GM18505 (cell line): ENCODE results near the gene HSPA1B.
"Not testable (repeated sequence)": the region's sequence is repeated elsewhere in the genome, so short reads cannot be mapped to it uniquely, and the experiment has no call there.

ENCODE experiments used
- ATAC-seq: cut with Tn5 transposase; IDR thresholded peaks from one replicate; pipeline ENCODE4 v1.9.1; 2021; ENCODE audit not compliant: unreplicated experiment
- POLR2A ChIP-seq: IDR thresholded peaks from 4 replicates; pipeline ENCODE4 v1.6.1; 2011; ENCODE audit warnings: borderline replicate concordance; ENCODE audit not compliant: insufficient read depth, insufficient read length; ENCODE audit errors: extremely low read depth

Gene HSPA1B

DNA sequence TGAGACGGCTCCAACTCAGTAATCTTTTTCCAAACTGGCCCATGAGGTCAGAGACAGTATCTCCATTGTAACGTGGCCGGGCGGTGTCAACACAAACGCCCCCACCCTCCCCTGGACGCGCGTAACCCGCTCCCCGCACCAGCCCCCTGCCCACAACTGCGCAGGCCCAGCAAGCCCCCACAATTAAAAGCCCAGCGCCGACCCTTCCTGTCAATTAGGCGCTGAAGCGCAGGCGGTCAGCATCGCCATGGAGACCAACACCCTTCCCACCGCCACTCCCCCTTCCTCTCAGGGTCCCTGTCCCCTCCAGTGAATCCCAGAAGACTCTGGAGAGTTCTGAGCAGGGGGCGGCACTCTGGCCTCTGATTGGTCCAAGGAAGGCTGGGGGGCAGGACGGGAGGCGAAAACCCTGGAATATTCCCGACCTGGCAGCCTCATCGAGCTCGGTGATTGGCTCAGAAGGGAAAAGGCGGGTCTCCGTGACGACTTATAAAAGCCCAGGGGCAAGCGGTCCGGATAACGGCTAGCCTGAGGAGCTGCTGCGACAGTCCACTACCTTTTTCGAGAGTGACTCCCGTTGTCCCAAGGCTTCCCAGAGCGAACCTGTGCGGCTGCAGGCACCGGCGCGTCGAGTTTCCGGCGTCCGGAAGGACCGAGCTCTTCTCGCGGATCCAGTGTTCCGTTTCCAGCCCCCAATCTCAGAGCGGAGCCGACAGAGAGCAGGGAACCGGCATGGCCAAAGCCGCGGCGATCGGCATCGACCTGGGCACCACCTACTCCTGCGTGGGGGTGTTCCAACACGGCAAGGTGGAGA is 12.3 kb upstream of the HSPA1B start, which contains the start of the genes HSPA1A and HSPA1L:
TSS of gene HSPA1A (plus strand) at position 519 of the 814 bp plus-strand sequence. CDS start at position 733, 214 bp downstream.
TSS of gene HSPA1L (minus strand) at position 259 of the 814 bp plus-strand sequence. CDS start 3,311 bp downstream, outside the sequence.
- no peak for ATAC-seq
- TF ChIP-seq POLR2A, result peak; percentile 91

DNA sequence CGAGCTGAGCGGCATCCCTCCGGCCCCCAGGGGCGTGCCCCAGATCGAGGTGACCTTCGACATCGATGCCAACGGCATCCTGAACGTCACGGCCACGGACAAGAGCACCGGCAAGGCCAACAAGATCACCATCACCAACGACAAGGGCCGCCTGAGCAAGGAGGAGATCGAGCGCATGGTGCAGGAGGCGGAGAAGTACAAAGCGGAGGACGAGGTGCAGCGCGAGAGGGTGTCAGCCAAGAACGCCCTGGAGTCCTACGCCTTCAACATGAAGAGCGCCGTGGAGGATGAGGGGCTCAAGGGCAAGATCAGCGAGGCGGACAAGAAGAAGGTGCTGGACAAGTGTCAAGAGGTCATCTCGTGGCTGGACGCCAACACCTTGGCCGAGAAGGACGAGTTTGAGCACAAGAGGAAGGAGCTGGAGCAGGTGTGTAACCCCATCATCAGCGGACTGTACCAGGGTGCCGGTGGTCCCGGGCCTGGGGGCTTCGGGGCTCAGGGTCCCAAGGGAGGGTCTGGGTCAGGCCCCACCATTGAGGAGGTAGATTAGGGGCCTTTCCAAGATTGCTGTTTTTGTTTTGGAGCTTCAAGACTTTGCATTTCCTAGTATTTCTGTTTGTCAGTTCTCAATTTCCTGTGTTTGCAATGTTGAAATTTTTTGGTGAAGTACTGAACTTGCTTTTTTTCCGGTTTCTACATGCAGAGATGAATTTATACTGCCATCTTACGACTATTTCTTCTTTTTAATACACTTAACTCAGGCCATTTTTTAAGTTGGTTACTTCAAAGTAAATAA is 10.2 kb upstream of the HSPA1B start:
- ATAC-seq, result not testable (repeated sequence)

DNA sequence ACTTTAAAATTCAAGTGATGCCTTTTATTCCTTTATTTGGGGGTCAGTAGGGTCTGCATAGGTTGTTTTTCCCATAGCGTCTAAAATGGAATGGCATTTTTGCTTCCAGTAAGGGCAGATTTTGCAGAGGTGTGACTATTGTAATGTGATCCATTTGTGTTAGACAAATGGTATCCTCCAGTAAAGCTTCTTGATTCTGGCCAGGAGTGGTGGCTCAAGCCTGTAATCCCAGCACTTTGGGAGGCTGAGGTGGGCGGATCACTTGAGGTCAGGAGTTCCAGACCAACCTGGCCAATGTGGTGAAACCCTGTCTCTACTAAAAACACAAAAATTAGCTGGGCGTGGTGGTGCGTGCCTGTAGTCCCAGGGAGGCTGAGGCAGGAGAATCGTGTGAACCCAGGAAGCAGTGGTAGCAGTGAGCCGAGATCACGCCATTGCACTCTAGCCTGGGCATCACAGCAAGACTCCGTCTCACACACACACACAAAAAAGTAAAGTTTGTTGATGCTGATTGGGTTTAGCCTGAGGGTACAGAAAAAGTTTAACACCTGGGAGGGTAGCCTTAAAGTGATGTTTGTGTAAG is 9.5 kb upstream of the HSPA1B start:
- ATAC-seq, result not testable (repeated sequence)

DNA sequence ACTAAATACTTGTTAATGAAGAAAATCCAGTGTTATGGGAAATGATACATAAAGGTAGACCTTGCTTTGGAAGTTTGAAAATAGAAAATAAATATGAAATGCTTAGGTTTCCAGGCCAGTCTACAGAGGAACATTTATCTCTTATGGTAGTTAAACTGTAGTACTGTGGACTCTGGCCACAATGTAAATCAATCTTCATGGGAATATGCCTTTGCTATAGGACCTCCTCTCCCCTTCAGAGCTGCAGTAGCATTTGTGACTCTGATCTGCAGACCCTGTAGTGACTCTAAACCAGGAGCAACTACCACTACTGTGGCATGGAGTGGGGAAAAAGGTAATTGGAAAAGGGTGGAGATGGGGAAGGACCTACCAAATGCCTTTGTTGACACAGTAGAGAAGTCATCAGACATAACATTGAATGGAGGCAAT is 7.7 kb upstream of the HSPA1B start:
- ATAC-seq, result no peak
- TF ChIP-seq POLR2A, result no peak

DNA sequence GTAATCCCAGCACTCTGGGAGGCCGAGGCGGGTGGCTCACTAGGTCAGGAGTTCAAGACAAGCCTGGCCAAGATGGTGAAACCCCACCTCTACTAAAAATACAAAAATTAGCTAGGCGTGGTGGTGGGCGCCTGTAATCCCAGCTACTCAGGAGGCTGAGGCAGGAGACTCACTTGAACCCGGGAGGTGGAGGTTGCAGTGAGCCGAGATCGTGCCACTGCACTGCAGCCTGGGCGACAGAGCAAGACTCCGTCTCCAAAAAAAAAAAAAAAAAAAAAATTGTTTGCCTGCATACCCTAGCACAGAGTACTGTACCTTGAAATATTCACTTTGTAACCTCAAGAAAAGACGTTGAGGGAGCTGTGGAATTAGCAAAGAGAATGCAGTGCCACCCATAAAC is 7.1 kb upstream of the HSPA1B start:
- ATAC-seq, result not testable (repeated sequence)

DNA sequence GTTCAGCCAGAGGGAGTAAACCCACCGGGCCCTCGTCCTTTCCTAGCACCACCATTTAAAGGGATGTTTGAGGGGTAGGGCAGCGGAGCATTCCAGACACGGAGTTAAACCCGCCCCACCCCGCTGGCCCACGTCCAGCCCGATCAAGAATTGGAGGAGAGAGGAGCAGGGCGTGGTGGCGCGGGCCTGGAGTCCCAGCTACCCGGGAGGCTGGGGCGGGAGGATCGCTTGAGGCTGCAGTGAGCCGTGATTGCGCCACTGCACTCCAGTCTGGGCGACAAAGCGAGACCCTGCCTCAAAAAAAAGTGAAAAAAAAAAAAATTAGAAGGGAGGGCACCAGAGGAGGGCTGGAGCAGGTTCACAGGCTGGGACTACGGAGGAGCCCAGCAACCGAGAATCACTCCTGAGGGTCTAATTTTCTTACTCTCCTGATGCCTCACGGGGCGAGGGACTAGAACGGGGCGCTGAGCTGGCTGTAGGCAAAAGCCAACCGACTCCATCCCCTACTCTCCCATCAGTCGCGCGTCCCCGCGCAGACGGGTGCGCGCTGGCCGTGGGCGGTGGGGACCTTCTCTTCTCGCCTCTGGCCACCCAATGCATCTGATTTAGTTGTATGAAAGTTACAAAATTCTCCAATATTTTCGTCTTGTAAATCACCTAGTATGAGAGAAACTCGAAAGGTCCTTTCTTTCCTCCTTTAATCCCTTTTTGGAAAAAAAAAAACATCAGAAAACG is 6.1 kb upstream of the HSPA1B start:
- peak; percentile 29 for ATAC-seq
- TF ChIP-seq POLR2A, result peak; percentile 91

DNA sequence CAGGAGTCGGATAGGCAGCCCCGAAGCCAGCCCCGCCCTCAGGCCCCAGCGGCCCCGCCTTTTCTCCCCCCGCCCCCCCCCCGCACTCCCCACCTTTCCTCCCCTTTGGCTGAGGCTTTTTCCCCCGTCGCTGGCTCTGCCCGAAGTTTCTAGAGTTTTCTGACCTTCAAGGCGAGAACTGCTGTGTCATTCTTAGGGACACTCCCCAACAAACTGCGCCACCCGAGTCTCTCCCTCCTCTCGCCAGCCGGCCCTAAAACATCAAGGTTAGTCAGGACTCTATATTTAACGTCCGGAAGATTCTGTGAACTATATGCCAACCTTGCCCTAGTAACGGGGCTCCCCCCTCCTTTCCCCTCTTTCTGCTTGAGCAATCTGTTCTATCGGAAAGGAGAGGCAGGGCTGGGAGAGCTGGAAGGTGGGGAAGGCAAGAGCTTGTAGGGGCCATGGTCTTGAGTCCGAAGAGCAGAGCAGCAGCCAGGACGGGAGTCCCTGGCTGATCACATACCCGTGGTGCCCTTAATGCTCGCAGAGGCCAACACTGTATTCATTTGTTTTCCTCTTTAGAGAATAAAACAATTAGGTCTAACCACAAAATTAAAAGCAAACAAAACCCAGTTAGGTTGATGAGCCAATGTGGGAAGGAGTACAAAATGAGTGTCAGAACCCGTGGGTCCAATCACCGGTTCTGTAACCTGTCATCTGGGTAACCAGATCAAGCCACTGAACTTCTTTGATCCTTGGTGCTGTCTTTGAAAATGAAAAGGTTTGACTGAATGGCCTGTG is 5.3 kb upstream of the HSPA1B start:
- ATAC-seq, result peak; percentile 41
- TF ChIP-seq POLR2A, result no peak

DNA sequence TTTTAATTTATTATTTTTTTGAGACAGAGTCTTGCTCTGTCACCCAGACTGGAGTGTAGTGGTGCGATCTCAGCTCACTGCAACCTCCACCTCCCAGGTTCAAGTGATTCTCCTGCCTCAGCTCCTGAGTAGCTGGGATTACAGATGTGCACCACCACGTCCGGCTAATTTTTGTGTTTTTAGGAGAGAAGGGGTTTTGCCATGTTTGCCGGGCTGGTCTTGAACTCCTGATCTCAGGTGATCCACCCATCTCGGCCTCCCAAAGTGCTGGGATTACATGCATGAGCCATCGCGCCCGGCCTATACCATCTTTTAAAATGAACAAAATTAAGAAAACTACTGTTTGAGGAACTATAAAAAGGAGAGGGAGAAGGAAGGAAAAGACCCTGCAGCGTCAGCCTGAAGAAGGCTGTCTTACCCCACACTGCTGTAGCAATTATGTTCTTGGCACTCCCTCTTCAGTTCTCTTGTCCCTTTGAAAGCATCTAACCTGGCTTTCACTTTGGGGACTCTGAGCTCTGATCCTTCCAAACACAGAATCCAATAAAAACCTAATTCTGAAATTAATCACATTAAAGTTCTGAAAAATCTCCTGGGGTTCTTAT is 3.8 kb upstream of the HSPA1B start:
- ATAC-seq, result not testable (repeated sequence)

DNA sequence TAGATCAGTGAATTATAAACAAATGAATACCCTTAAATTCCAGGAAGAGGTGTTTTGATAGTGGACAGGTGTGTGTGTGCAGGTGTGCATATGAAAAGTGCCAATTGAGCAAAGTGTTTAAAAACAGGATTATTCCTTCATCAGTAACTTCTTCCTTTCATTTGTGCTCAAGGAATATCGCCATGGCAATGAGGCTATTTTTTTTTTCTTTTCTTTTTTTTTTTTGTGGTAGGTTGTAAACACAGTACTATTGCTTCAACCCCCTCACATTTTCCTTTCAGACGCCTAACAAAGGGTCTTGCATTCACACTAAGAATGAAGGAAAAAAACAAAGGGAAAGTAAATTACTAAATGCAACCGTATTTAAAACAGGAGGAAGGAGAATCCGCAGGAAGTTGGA is 2.0 kb upstream of the HSPA1B start:
- ATAC-seq, result no peak
- TF ChIP-seq POLR2A, result no peak

DNA sequence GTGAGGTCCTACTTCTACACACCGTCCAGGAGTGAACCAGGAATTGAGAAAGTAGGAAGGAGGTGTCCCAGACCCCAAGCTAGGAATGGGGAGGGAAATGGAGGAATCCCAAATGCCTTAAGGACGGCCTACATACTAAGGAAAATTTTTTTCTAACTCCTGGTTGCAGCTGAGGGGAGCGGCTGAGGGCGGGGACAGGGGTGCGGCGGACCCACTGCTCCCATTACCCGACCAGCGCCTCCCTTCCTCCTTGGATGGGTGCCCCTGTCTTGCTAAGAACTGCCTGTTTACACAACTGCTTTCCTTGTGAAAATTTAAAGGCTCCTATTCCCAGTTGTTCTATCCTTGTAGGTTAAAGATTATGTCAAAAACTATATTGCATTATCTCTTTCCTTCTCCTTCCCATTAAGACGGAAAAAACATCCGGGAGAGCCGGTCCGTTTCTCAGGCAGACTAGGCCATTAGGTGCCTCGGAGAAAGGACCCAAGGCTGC is 699 bp upstream of the HSPA1B start:
- TF ChIP-seq POLR2A, result no peak
- ATAC-seq, result no peak

DNA sequence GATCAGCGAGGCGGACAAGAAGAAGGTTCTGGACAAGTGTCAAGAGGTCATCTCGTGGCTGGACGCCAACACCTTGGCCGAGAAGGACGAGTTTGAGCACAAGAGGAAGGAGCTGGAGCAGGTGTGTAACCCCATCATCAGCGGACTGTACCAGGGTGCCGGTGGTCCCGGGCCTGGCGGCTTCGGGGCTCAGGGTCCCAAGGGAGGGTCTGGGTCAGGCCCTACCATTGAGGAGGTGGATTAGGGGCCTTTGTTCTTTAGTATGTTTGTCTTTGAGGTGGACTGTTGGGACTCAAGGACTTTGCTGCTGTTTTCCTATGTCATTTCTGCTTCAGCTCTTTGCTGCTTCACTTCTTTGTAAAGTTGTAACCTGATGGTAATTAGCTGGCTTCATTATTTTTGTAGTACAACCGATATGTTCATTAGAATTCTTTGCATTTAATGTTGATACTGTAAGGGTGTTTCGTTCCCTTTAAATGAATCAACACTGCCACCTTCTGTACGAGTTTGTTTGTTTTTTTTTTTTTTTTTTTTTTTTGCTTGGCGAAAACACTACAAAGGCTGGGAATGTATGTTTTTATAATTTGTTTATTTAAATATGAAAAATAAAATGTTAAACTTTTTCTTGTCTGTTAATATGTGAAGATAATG is 2.2 kb downstream of the HSPA1B start:
- no peak for TF ChIP-seq POLR2A
- ATAC-seq, result no peak

DNA sequence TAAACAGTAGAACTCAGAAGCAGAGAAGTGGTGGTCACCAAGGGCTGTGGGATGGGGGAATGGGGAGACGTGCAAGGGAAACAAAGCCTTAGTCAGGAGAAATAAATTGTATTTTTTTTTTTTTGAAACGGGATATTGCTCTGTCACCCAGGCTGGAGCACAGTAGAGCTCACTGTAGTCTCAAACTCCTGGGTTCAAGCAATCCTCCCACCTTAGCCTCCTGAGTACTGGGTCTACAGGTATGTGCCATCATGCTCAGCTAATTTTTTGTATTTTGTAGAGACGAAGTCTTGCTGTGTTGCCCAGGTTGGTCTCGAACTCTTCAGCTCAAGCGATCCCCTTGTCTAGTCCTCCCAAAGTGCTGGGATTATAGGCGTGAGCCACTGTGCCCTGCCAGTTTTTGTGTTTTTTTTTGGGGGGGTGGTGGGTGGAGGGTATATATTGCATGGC is 3.4 kb downstream of the HSPA1B start:
- ATAC-seq, result no peak
- no peak for TF ChIP-seq POLR2A
